IPS DF 19.7 (cell line): ENCODE results near the gene MYADM.

ENCODE experiments used
- DNase-seq: peaks from one replicate; pipeline ENCODE4 v3.0.0-alpha.2; 2013; ENCODE audit warnings: low read depth, low spot score

Gene MYADM

GRCh38 chr19:53912653-53913052, 45.0 kb downstream of the MYADM start:
- DNase-seq: no peak

DNA sequence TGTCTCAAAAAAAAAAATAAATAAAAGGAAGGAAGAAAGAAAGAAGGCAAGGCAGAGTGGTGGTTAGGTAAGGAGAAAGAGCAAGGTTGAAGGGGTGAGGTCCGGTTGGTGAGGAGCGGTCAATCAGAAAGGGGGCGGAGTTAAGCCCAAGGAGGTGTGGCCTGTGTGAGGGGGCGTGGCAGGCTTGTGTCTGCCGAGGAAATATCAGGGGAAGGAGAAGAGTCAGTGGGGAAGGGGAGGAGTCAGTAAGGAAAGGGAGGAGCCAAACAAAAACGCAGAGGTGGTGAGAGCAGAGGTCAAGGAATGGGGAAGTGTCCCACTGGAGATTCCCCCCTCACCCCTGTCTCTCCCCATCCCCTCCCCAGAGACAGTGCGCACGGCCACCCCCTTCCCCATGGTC, 47.3 kb downstream of the MYADM start:
- no peak for DNase-seq

DNA sequence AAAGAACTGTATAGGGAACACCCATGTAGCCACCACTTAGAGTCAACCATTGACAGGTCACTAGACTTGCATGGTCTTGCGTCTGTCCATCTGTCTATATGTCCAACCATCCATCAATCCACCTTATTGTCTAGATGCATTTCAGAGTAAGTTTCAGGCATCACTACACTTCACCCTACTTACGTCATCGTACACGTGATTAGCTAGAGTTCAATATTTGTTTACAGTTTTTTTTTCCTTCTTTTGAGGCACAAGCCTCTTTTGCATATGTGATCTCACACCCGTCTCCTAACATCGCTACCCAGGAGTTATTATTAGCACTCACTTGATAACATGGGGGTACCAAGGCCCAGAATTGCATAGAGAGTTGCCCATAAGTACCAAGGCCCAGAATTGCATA, 48.3 kb downstream of the MYADM start:
- DNase-seq: no peak

DNA sequence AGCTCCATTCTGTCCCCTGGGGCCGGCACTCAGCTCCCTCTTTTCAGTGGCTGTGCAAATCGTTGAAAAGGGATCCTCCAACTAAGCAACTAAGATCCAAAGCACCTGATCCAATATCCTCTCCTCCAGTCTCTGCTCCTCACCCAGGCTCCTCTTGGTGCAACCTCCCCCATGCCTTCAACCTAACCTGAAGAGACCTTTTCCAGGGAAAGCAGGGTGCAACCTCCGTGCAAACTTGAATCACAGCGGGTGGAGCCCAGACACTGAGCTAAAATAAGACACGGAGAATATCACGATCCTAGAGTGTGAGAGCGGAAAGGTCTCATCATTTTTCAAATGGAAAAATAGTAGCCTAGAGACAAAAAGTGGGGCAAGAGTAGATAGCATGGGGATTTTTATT, 49.7 kb downstream of the MYADM start:
- DNase-seq: no peak
